NT2/D1 (cell line): ENCODE data around the gene AKR1C4.
"Not testable (repeated sequence)": the region's sequence is repeated elsewhere in the genome, so short reads cannot be mapped to it uniquely, and the experiment has no call there.

ENCODE experiments used
- DNase-seq: peaks from one replicate; pipeline ENCODE4 v3.0.0-alpha.2; 2011; ENCODE audit warnings: low read depth, low spot score
- H3K27me3 ChIP-seq: 2 replicates; pipeline ENCODE4 v1.6.0; 2011; ENCODE audit warnings: mild to moderate bottlenecking; ENCODE audit not compliant: insufficient read length, insufficient read depth
- H3K36me3 ChIP-seq: 2 replicates; pipeline ENCODE4 v1.6.1; 2011; ENCODE audit warnings: mild to moderate bottlenecking, low read length, mixed read lengths; ENCODE audit not compliant: insufficient read depth, insufficient read length
- H3K4me1 ChIP-seq: 2 replicates; pipeline ENCODE4 v1.5.1; 2011; ENCODE audit not compliant: insufficient read depth, insufficient read length
- H3K4me3 ChIP-seq: 2 replicates; pipeline ENCODE4 v1.5.1; 2011; ENCODE audit warnings: low read depth; ENCODE audit not compliant: insufficient read length
- H3K9ac ChIP-seq: 2 replicates; pipeline ENCODE4 v1.6.0; 2011; ENCODE audit warnings: low read depth; ENCODE audit not compliant: insufficient read length
- H3K9me3 ChIP-seq: 2 replicates; pipeline ENCODE4 v1.5.1; 2011; ENCODE audit warnings: mild to moderate bottlenecking, low read length; ENCODE audit not compliant: insufficient read depth
- SUZ12 ChIP-seq: IDR thresholded peaks from 2 replicates; pipeline ENCODE4 v1.6.1; 2011; ENCODE audit not compliant: insufficient read length, insufficient read depth; ENCODE audit errors: extremely low read depth
- YY1 ChIP-seq: IDR thresholded peaks from 2 replicates; pipeline ENCODE4 v1.6.1; 2011; ENCODE audit not compliant: insufficient read length, insufficient read depth
- ZNF274 ChIP-seq: IDR thresholded peaks from 2 replicates; pipeline ENCODE4 v1.6.1; 2011; ENCODE audit warnings: mild to moderate bottlenecking, low read depth, low read length

The AKR1C4 gene

DNA sequence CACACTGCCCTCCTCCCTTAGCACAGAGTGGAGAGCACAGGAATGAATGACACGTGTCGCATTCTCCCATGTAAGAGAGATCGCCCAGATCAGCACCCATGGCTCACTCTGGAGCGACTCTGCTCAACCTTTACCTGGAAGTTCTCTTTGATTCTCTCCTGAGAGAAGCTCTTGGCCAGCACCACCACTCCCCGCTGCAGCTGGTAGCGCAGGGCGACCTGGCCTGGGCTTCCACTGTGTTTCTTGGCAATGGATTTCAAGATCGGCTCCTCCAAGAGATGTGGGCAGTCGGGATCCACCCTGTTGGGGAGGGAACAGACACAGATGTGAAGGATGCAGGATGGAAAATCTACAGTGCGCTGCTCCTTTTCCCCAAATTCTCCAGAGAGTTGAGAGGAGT, 39.1 kb upstream of the AKR1C4 start:
- Histone ChIP-seq H3K9me3 (no peaks in the 10 kb centered on the region), H3K4me3 (no peak overlapping the region)

DNA sequence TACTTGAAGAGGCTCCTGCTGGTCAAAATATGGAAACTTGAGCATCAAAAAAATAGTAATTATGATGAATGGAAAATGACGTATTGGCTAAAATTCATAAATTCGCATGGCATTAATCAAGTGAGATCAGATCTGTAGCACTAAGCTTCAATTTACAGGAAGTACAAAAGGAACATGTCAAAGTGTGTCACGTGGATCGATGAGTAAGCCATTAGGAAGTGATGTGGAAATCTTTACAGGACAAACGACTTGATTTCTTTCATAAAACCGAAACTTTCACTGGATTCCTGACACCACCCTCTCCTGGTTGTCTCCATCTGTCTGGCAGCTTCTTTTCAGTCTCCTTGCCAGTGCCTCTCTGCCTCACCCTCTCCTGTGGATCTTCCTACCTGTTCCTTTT, 37.5 kb upstream of the AKR1C4 start:
- H3K27me3 ChIP-seq = no peaks in the 10 kb centered on the region
- no peaks in the 10 kb centered on the region for H3K9me3 ChIP-seq
- H3K36me3 ChIP-seq = no peaks in the 10 kb centered on the region
- no peaks in the 10 kb centered on the region for H3K4me1 ChIP-seq
- no peak overlapping the region for H3K9ac ChIP-seq
- DNase-seq = no peak
- no peak overlapping the region for H3K4me3 ChIP-seq
- TF ChIP-seq SUZ12 = no peak
- no peak for TF ChIP-seq YY1
- no peak for TF ChIP-seq ZNF274

More for the DNA sequence above, 39.1 kb upstream of the AKR1C4 start:
- TF ChIP-seq ZNF274 (no peak), YY1 (no peak), SUZ12 (no peak)
- Histone ChIP-seq H3K9ac (no peak overlapping the region), H3K27me3 (no peaks in the 10 kb centered on the region), H3K4me1 (no peaks in the 10 kb centered on the region), H3K36me3 (no peaks in the 10 kb centered on the region)
- no peak for DNase-seq

GRCh38 chr10:5163487-5163886, 33.1 kb upstream of the AKR1C4 start:
- TF ChIP-seq YY1 (no peak), SUZ12 (no peak), ZNF274 (no peak)
- DNase-seq = no peak
- H3K9ac ChIP-seq = no peak overlapping the region
- no peaks in the 10 kb centered on the region for H3K4me1 ChIP-seq
- H3K27me3 ChIP-seq = no peaks in the 10 kb centered on the region
- H3K36me3 ChIP-seq = no peaks in the 10 kb centered on the region
- peaks cover 18% of the 10 kb centered on the region for H3K9me3 ChIP-seq
- H3K4me3 ChIP-seq = no peak overlapping the region

DNA sequence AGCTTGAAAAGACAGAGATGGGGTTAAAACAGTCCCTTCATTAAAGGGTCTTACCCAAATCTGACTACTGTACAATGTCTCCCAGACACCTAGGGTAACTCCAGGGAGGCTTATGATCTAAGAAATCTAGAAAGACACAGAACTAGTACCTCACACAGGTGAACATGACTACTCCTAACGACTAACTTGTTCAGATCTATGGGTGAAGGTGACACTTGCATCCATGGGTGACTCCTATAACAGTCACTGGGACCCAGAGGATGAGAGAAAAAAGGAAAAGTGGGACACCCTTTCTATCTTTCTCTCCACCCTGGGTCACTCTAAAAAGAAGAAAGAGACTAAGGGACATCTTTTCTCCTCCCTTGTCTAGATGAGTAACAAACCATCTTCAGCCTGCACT, 30.9 kb upstream of the AKR1C4 start:
- H3K9me3 ChIP-seq = peaks cover 18% of the 10 kb centered on the region
- TF ChIP-seq YY1 = no peak
- TF ChIP-seq SUZ12 = no peak
- no peak for TF ChIP-seq ZNF274

GRCh38 chr10:5168897-5169420, 27.7 kb upstream of the AKR1C4 start:
- no peaks in the 10 kb centered on the region for H3K4me1 ChIP-seq
- H3K27me3 ChIP-seq = no peaks in the 10 kb centered on the region
- peaks cover 18% of the 10 kb centered on the region for H3K9me3 ChIP-seq
- DNase-seq = no peak
- H3K36me3 ChIP-seq = no peaks in the 10 kb centered on the region
- no peak overlapping the region for H3K4me3 ChIP-seq
- H3K9ac ChIP-seq = no peak overlapping the region
- TF ChIP-seq YY1 (no peak), SUZ12 (no peak), ZNF274 (no peak)

More for the DNA sequence above, 30.9 kb upstream of the AKR1C4 start:
- DNase-seq = no peak
- Histone ChIP-seq H3K4me3 (no peak overlapping the region), H3K36me3 (no peaks in the 10 kb centered on the region), H3K27me3 (no peaks in the 10 kb centered on the region), H3K4me1 (no peaks in the 10 kb centered on the region), H3K9ac (no peak overlapping the region)

DNA sequence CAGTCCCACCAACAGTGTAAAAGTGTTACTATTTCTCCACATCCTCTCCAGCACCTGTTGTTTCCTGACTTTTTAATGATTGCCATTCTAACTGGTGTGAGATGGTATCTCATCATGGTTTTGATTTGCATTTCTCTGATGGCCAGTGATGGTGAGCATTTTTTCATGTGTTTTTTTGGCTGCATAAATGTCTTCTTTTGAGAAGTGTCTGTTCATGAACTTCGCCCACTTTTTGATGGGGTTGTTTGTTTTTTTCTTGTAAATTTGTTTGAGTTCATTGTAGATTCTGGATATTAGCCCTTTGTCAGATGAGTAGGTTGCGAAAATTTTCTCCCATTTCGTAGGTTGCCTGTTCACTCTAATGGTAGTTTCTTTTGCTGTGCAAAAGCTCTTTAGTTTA, 21.1 kb upstream of the AKR1C4 start:
- H3K27me3 ChIP-seq, H3K9me3 ChIP-seq, H3K36me3 ChIP-seq, H3K4me3 ChIP-seq, H3K9ac ChIP-seq, DNase-seq, H3K4me1 ChIP-seq: not testable (repeated sequence)

GRCh38 chr10:5180503-5180902, 16.1 kb upstream of the AKR1C4 start:
- not testable (repeated sequence) for H3K9ac ChIP-seq, H3K4me1 ChIP-seq, H3K9me3 ChIP-seq, H3K27me3 ChIP-seq, H3K4me3 ChIP-seq, H3K36me3 ChIP-seq, DNase-seq

DNA sequence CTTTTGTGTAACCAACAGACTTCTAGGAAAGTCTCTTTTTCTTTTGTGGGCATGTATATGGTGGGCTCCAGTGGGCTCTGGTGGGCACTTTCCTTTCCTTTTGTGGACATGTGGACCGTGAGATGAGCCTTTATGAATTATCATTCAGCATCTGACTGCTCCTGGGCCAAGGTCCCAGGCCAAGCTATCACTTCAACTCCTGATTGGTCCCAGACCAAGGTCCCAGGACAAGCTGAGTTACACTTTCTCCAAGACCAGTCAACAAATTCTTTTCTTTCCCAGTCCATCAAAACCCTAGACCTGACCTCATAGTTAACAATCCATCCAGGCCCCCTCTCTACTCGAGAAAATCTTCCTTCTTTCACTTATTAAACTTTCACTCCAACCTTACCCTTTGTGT, 12.7 kb upstream of the AKR1C4 start:
- Histone ChIP-seq H3K9ac (no peak overlapping the region), H3K4me1 (no peaks in the 10 kb centered on the region), H3K27me3 (no peaks in the 10 kb centered on the region), H3K4me3 (no peak overlapping the region), H3K9me3 (peaks cover 6% of the 10 kb centered on the region; the same call in 1 of the 2 replicates), H3K36me3 (no peaks in the 10 kb centered on the region)
- no peak for DNase-seq
- TF ChIP-seq SUZ12 (no peak), ZNF274 (no peak), YY1 (no peak)
